Measurements from ENCODE around the gene MYL3.
"Not testable (repeated sequence)": the region's sequence is repeated elsewhere in the genome, so short reads cannot be mapped to it uniquely, and the experiment has no call there.

MYL3 gene

DNA sequence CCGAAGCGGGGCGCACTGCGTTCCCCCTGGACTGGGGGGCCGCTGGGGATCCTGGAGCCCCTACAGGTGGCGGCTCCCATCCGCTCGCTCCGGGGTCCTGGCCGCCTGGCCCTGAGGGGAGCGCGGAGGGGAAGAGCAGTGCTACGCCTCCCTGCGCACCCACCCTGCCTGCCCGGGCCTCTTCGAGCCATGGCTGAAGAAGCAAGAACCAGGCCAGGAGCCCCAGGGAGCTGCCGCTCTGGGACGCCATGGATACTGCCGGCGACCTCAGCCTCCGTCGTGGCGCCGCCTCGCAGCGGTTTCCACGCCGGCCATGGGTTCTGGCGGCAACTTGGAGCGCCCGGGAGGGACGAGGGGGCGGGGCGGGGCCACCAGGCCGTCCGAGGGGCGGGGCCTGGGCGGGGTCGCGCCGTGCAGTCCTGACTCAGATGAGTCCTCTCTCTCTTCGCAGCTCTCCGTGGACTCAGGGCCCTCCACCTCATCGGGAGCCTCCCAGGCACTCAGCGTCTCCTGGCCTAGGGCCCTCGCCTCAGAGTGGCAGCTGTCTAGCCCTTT is 50.9 kb downstream of the MYL3 start:
- Histone ChIP-seq H3K4me1 (no peaks in the 10 kb centered on the region), H3K4me3 (ENCODE audit: low read depth, low read length) (no peak overlapping the region), H3K9me3 (no peaks in the 10 kb centered on the region), H3K27me3 (no peaks in the 10 kb centered on the region), H3K36me3 (no peaks in the 10 kb centered on the region)
- DNase-seq, result peak; percentile 68
- TF ChIP-seq, protein P1, sequence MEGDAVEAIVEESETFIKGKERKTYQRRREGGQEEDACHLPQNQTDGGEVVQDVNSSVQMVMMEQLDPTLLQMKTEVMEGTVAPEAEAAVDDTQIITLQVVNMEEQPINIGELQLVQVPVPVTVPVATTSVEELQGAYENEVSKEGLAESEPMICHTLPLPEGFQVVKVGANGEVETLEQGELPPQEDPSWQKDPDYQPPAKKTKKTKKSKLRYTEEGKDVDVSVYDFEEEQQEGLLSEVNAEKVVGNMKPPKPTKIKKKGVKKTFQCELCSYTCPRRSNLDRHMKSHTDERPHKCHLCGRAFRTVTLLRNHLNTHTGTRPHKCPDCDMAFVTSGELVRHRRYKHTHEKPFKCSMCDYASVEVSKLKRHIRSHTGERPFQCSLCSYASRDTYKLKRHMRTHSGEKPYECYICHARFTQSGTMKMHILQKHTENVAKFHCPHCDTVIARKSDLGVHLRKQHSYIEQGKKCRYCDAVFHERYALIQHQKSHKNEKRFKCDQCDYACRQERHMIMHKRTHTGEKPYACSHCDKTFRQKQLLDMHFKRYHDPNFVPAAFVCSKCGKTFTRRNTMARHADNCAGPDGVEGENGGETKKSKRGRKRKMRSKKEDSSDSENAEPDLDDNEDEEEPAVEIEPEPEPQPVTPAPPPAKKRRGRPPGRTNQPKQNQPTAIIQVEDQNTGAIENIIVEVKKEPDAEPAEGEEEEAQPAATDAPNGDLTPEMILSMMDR (IDR thresholded peaks at IDR 0.05; ENCODE audit: low read depth, low read length), result no peak

DNA sequence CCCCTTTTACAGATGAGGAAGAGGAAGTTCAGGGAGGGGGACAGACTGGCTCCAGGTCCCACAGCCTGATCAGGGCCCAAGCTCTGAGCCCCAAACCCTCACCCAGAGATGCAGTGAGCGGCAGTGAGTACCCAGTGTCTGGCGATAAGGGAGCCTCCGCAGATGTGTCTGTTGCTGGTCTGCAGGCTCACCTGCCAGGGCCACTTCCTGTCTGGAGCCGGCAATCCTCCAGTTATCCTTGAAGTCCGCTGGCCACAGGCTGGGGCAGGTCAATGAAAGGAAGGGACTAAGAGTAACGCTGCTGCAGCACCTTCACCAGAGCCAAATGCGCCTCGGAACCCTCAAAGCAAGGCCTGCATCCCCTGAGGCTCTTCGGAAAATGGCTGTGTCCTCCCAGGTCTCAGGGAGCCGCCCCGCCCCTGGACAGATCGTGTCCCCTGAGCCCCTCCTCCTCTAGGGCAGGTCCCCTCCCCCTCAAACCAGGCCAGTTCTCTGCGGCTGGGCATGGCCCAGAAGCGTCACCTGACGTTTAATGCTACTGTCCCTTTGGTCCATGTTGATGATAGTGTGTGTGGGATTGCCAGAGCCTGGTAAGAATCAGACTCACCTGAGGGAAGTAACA is 51.5 kb downstream of the MYL3 start:
- Histone ChIP-seq H3K9me3 (no peaks in the 10 kb centered on the region), H3K36me3 (no peaks in the 10 kb centered on the region), H3K4me1 (no peaks in the 10 kb centered on the region), H3K4me3 (ENCODE audit: low read depth, low read length) (no peak overlapping the region), H3K27me3 (no peaks in the 10 kb centered on the region)
- TF ChIP-seq, protein P1 (IDR thresholded peaks at IDR 0.05; ENCODE audit: low read depth, low read length), result no peak
- no peak for DNase-seq

DNA sequence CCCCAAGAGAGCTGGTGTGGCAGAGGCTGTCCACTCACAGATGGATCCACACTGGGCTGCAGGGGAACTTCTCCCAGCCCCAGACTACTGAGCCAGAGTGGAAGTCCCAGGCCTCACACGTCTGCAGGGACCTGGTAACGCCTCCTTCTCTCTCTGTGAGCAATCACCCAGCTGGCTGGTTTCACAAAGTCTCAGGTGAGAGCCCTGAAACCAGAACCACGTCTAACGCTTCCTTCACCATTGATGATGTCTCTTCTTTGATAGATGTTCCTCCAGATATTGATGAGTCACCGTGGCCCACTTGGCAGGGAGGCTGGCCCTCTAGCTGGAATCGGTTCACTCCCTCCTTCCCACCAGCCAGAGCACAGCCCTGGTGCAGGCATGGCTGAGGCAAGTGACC is 54.5 kb downstream of the MYL3 start:
- H3K4me1 ChIP-seq; DNase-seq; H3K9me3 ChIP-seq; H3K4me3 ChIP-seq (ENCODE audit: low read depth, low read length); H3K27me3 ChIP-seq; H3K36me3 ChIP-seq: not testable (repeated sequence)
